Measurements from ENCODE around the gene OXCT1. TPM values are rescaled to one million over a fixed set of nuclear protein-coding genes. Genes with fewer than 3 reads are reported as not detected.

Gene OXCT1
- total and polyA plus RNA-seq, 2 of the 13 experiments (the other 11 are each of a cell fraction or from before 2014, with no cell fraction given): 0.92 to 4.7 TPM

DNA sequence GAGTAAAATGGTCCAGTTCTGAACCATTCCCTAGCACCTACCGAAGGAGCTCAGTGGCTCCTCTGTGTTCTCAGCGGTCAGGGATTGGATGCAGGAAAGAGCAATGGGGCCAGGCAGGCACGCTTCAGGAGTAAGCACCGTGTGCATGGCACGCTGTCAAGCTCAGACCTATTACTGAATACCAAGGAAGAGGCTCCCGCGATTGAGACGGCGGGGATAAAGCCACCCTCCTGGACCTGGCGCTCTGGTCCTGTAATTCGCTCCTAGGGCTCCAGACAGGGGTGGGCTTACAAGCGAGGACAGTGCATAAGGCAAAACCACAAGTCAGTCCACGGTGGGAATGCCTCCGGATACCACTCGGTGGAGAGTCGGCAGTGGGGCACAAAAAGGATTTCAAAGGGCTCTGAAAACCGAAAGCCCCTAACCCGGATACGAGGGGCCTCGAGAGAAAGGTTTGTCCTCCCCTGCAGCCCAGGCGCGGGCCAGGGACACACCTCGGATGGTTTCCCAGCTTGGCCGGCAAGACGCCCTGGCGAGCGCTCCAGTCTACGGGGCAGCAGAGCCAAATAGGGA lies 988 bp downstream of the OXCT1 start:
- Histone ChIP-seq H3K9me3 (ENCODE audit: low read length) (no peaks in the 10 kb centered on the region), H3K79me2 (ENCODE audit: insufficient read depth, low read length) (no peaks in the 10 kb centered on the region), H3K4me1 (ENCODE audit: insufficient read depth, low read length) (peaks cover 8% of the 10 kb centered on the region; the same call in 1 of the 2 replicates), H3K9ac (ENCODE audit: insufficient read depth, low read depth, low read length) (no peak overlapping the region), H4K20me1 (ENCODE audit: insufficient read depth, low read length) (no peaks in the 10 kb centered on the region), H3K4me3 (replicated peaks in 1 of 3; ENCODE audit: insufficient read depth in 1 of 3, low read depth in 2 of 3, low read length in 3 of 3) (peak overlapping the region in 2 of 3 experiments; percentile 22 to 68; a peak in 2 of 6 replicates), H3K27me3 (ENCODE audit: control insufficient read depth in 1 of 2, insufficient read depth in 2 of 2, low read length in 2 of 2) (peaks cover 0 to 8% of the 10 kb centered on the region in 2 experiments; a peak in 2 of 5 replicates), H3K36me3 (replicated peaks in 1 of 2; ENCODE audit: control insufficient read depth in 1 of 2, insufficient read depth in 2 of 2, low read length in 2 of 2) (no peaks in the 10 kb centered on the region), H3K4me2 (ENCODE audit: low read depth, low read length) (peak overlapping the region; percentile 61), H3K27ac (ENCODE audit: extremely low read length, insufficient read depth, low read length) (no peak overlapping the region), H2AFZ (ENCODE audit: low read length) (no peak overlapping the region)
- WGBS (ENCODE audit: low lambda C conversion rate): 83% methylated on average over 23 of the region's 28 CpGs
- in situ Hi-C loops (cut with HindIII; ENCODE audit: extremely low pct_ligation_motif_present, low pct_unique_long_range_greater_than_20kb): loop anchor here (25.0 kb wide), 2 partner anchors 718 to 893 kb away; partner anchors contain the start of gene CCDC152
- POLR2A ChIA-PET: no interaction called here
- intact Hi-C loops (cut with micrococcal nuclease; ENCODE audit: unreplicated experiment): no loop called here
- ATAC-seq (no peak), FAIRE-seq (no peak), DNase-seq (ENCODE audit: low spot score) (no peak)
- no TSS peak for BruUV-seq (replicated peaks)
- no peak for TF ChIP-seq FOXK1 (CRISPR knock-in tag; IDR thresholded peaks at IDR 0.05; ENCODE audit: borderline replicate concordance, low read depth)
- TF ChIP-seq ARNT (IDR thresholded peaks at IDR 0.05): no peak
- CTCF ChIA-PET (ENCODE audit: low intra/inter-chr PET ratio, low total read pairs): no interaction called here

- Histone ChIP-seq H4K20me1 (ENCODE audit: insufficient read depth, low read length) (no peaks in the 10 kb centered on the region), H3K9me3 (ENCODE audit: low read length) (no peaks in the 10 kb centered on the region), H3K4me1 (ENCODE audit: insufficient read depth, low read length) (no peaks in the 10 kb centered on the region), H2AFZ (ENCODE audit: low read length) (no peak overlapping the region), H3K4me2 (ENCODE audit: low read depth, low read length) (no peak overlapping the region), H3K27ac (ENCODE audit: extremely low read length, insufficient read depth, low read length) (no peak overlapping the region), H3K4me3 (replicated peaks in 1 of 3; ENCODE audit: insufficient read depth in 1 of 3, low read depth in 2 of 3, low read length in 3 of 3) (no peak overlapping the region), H3K79me2 (ENCODE audit: insufficient read depth, low read length) (no peaks in the 10 kb centered on the region), H3K27me3 (ENCODE audit: control insufficient read depth in 1 of 2, insufficient read depth in 2 of 2, low read length in 2 of 2) (no peaks in the 10 kb centered on the region), H3K36me3 (replicated peaks in 1 of 2; ENCODE audit: control insufficient read depth in 1 of 2, insufficient read depth in 2 of 2, low read length in 2 of 2) (no peaks in the 10 kb centered on the region), H3K9ac (ENCODE audit: insufficient read depth, low read depth, low read length) (no peak overlapping the region)
- DNase-seq (ENCODE audit: low spot score): no peak
- in situ Hi-C loops (cut with HindIII; ENCODE audit: extremely low pct_ligation_motif_present, low pct_unique_long_range_greater_than_20kb): loop anchor here (25.0 kb wide), 2 partner anchors 723 to 898 kb away; partner anchors contain the start of gene CCDC152
- ChIA-PET CTCF (ENCODE audit: low intra/inter-chr PET ratio, low total read pairs) (no interaction called here), POLR2A (no interaction called here)
- ATAC-seq: no peak
- no peak for FAIRE-seq
- BruUV-seq (replicated peaks): no TSS peak
- intact Hi-C loops (cut with micrococcal nuclease; ENCODE audit: unreplicated experiment): no loop called here
- TF ChIP-seq SMC3 (IDR thresholded peaks at IDR 0.05; ENCODE audit: low read length) (no peak), SOX5 (CRISPR knock-in tag; IDR thresholded peaks at IDR 0.05; ENCODE audit: borderline replicate concordance) (no peak), ZFYVE20 (CRISPR knock-in tag; IDR thresholded peaks at IDR 0.05; ENCODE audit: borderline replicate concordance, low read depth) (no peak), DR1 (CRISPR knock-in tag; IDR thresholded peaks at IDR 0.05) (no peak), KLF15 (CRISPR knock-in tag; IDR thresholded peaks at IDR 0.05; ENCODE audit: borderline replicate concordance) (no peak), BORCS8-MEF2B (CRISPR knock-in tag; IDR thresholded peaks at IDR 0.05) (no peak)
- TF ChIP-seq, protein P1, sequence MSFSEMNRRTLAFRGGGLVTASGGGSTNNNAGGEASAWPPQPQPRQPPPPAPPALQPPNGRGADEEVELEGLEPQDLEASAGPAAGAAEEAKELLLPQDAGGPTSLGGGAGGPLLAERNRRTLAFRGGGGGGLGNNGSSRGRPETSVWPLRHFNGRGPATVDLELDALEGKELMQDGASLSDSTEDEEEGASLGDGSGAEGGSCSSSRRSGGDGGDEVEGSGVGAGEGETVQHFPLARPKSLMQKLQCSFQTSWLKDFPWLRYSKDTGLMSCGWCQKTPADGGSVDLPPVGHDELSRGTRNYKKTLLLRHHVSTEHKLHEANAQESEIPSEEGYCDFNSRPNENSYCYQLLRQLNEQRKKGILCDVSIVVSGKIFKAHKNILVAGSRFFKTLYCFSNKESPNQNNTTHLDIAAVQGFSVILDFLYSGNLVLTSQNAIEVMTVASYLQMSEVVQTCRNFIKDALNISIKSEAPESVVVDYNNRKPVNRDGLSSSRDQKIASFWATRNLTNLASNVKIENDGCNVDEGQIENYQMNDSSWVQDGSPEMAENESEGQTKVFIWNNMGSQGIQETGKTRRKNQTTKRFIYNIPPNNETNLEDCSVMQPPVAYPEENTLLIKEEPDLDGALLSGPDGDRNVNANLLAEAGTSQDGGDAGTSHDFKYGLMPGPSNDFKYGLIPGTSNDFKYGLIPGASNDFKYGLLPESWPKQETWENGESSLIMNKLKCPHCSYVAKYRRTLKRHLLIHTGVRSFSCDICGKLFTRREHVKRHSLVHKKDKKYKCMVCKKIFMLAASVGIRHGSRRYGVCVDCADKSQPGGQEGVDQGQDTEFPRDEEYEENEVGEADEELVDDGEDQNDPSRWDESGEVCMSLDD (CRISPR knock-in tag; IDR thresholded peaks at IDR 0.05; ENCODE audit: borderline replicate concordance): no peak
- TF ChIP-seq, protein P2, sequence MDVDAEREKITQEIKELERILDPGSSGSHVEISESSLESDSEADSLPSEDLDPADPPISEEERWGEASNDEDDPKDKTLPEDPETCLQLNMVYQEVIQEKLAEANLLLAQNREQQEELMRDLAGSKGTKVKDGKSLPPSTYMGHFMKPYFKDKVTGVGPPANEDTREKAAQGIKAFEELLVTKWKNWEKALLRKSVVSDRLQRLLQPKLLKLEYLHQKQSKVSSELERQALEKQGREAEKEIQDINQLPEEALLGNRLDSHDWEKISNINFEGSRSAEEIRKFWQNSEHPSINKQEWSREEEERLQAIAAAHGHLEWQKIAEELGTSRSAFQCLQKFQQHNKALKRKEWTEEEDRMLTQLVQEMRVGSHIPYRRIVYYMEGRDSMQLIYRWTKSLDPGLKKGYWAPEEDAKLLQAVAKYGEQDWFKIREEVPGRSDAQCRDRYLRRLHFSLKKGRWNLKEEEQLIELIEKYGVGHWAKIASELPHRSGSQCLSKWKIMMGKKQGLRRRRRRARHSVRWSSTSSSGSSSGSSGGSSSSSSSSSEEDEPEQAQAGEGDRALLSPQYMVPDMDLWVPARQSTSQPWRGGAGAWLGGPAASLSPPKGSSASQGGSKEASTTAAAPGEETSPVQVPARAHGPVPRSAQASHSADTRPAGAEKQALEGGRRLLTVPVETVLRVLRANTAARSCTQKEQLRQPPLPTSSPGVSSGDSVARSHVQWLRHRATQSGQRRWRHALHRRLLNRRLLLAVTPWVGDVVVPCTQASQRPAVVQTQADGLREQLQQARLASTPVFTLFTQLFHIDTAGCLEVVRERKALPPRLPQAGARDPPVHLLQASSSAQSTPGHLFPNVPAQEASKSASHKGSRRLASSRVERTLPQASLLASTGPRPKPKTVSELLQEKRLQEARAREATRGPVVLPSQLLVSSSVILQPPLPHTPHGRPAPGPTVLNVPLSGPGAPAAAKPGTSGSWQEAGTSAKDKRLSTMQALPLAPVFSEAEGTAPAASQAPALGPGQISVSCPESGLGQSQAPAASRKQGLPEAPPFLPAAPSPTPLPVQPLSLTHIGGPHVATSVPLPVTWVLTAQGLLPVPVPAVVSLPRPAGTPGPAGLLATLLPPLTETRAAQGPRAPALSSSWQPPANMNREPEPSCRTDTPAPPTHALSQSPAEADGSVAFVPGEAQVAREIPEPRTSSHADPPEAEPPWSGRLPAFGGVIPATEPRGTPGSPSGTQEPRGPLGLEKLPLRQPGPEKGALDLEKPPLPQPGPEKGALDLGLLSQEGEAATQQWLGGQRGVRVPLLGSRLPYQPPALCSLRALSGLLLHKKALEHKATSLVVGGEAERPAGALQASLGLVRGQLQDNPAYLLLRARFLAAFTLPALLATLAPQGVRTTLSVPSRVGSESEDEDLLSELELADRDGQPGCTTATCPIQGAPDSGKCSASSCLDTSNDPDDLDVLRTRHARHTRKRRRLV (CRISPR knock-in tag; IDR thresholded peaks at IDR 0.05): no peak
These were observed 6.2 kb downstream of the OXCT1 start for GRCh38 chr5:41863871-41864486.
